ENCODE data around the gene GABRR1.
"Not testable (repeated sequence)": the region's sequence is repeated elsewhere in the genome, so short reads cannot be mapped to it uniquely, and the experiment has no call there.

Gene GABRR1

DNA sequence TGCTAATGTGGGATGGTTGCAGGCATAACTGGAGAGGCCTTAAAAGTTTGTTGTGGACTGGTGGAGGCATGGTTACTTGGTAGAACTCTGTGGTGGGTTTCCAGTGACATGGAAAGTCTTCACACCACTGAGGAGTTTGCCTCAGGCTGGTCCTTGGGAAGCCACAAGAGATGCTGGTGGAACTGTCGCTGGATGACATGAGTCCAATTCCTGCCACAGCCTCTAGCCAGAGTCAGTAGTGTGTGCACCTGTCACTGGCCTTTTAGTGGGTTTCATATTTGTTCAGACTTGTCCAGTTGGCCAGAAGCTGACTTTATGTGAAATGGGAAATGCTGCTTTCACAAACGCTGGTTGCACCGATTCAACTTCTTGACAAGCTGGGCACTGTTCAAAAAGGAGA is 85.6 kb downstream of the GABRR1 start:
- TF ChIP-seq, protein P1, sequence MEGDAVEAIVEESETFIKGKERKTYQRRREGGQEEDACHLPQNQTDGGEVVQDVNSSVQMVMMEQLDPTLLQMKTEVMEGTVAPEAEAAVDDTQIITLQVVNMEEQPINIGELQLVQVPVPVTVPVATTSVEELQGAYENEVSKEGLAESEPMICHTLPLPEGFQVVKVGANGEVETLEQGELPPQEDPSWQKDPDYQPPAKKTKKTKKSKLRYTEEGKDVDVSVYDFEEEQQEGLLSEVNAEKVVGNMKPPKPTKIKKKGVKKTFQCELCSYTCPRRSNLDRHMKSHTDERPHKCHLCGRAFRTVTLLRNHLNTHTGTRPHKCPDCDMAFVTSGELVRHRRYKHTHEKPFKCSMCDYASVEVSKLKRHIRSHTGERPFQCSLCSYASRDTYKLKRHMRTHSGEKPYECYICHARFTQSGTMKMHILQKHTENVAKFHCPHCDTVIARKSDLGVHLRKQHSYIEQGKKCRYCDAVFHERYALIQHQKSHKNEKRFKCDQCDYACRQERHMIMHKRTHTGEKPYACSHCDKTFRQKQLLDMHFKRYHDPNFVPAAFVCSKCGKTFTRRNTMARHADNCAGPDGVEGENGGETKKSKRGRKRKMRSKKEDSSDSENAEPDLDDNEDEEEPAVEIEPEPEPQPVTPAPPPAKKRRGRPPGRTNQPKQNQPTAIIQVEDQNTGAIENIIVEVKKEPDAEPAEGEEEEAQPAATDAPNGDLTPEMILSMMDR (IDR thresholded peaks at IDR 0.05; ENCODE audit: borderline replicate concordance, insufficient read depth, low read depth, low read length): no peak

DNA sequence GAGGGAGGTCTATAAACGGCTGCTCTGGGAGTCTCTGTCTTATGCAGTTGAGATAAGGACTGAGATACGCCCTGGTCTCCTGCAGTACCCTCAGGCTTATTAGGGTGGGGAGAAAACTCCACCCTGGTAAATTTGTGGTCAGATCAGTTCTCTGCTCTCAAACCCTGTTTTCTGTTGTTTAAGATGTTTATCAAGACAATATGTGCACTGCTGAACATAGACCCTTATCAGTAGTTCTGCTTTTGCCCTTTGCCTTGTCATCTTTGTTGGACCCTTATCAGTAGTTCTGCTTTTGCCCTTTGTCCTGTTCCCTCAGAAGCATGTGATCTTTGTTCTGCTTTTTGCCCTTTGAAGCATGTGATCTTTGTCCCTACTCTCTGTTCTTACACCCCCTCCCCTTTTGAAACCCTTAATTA is 88.9 kb downstream of the GABRR1 start:
- H3K4me3 ChIP-seq (ENCODE audit: low read depth, low read length): not testable (repeated sequence)

More for the DNA sequence above, 85.6 kb downstream of the GABRR1 start:
- no peak overlapping the region for H3K4me3 ChIP-seq (ENCODE audit: low read depth, low read length)

Measured in GM12875 (cell line).